Esophagus (tissue), 2 donors: ENCODE results near the gene FRMD4A. TPM values are rescaled to one million over a fixed set of nuclear protein-coding genes. Genes with fewer than 3 reads are reported as not detected.

Experiments used
- H3K27ac ChIP-seq, 2 donors: one replicate each; pipeline ENCODE4 v1.5.1; 2013; ENCODE audit warnings: low read depth in 2 of 2, mild to moderate bottlenecking in 2 of 2, inconsistent platforms in 1 of 2, low read length in 1 of 2, moderate library complexity in 1 of 2
- H3K27me3 ChIP-seq, 2 donors: one replicate each; pipeline ENCODE4 v1.6.1; 2013; ENCODE audit warnings: low read length in 2 of 2, control low read depth in 1 of 2, mild to moderate bottlenecking in 1 of 2; ENCODE audit not compliant: insufficient read depth in 2 of 2, control insufficient read depth in 1 of 2
- H3K36me3 ChIP-seq, 2 donors: one replicate each; pipeline ENCODE4 v1.6.1; 2013; ENCODE audit warnings: low read length in 1 of 2; ENCODE audit not compliant: control insufficient read depth in 2 of 2, insufficient read depth in 2 of 2
- H3K4me1 ChIP-seq, 2 donors: one replicate each; pipeline ENCODE4 v1.6.1; 2013; ENCODE audit warnings: low read length in 1 of 2; ENCODE audit not compliant: control insufficient read depth in 2 of 2, insufficient read depth in 2 of 2
- H3K4me3 ChIP-seq, 2 donors: one replicate each; pipeline ENCODE4 v1.5.1; 2013; ENCODE audit warnings: low read length in 2 of 2, mild to moderate bottlenecking in 2 of 2, low read depth in 1 of 2, moderate library complexity in 1 of 2
- H3K9me3 ChIP-seq, 2 donors: one replicate each; pipeline ENCODE4 v1.6.1; 2013; ENCODE audit warnings: mild to moderate bottlenecking in 2 of 2, low read depth in 1 of 2, low read length in 1 of 2, moderate library complexity in 1 of 2; ENCODE audit not compliant: control insufficient read depth in 2 of 2, insufficient read depth in 1 of 2
- WGBS, 2 donors: extraction: QIAGEN DNeasy Blood & Tissue Kit; methylation state at CpG; one replicate each; pipeline ENCODE4 v1.1.7; 2013; 5-methylcytosine and 5-hydroxymethylcytosine counted together
- polyA plus RNA-seq, 2 donors: library from polyadenylated mRNA; stranded (reverse); fragments of 200-250 nt; gene quantifications; one replicate each; pipeline ENCODE4 v1.2.3, GENCODE V29; 2013
- donor health status: healthy with polysubstance abuse.
- donor health status: Bipolar disorder and iron deficiency.

FRMD4A gene
- polyA plus RNA-seq, 2 donors: 9.3 to 12.6 TPM

DNA sequence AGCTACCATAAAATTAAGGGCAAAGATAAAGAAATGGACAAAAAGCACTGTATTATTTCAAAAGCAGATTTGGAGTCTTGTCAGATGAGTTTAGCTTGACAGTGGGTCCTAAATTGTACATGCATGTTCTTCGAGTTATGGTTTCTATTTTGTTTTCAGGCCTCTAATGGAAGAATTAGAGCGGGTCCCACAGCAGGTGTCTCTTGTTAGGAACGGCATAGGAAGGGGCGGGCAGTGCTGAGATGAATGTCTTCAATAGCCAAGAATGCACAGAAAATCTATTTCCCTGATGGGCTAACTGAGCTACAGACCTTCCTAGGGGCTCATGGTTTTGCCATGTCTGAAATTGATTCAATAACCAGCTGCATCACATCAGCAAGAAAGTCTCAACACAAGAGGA, 304.4 kb downstream of the FRMD4A start:
- Histone ChIP-seq H3K27me3 (no peaks in the 10 kb centered on the region), H3K27ac (no peak overlapping the region), H3K9me3 (no peaks in the 10 kb centered on the region), H3K36me3 (no peaks in the 10 kb centered on the region), H3K4me3 (no peak overlapping the region), H3K4me1 (no peaks in the 10 kb centered on the region)
- 88% methylated on average over 4 of the region's 4 CpGs for WGBS, 2 donors

DNA sequence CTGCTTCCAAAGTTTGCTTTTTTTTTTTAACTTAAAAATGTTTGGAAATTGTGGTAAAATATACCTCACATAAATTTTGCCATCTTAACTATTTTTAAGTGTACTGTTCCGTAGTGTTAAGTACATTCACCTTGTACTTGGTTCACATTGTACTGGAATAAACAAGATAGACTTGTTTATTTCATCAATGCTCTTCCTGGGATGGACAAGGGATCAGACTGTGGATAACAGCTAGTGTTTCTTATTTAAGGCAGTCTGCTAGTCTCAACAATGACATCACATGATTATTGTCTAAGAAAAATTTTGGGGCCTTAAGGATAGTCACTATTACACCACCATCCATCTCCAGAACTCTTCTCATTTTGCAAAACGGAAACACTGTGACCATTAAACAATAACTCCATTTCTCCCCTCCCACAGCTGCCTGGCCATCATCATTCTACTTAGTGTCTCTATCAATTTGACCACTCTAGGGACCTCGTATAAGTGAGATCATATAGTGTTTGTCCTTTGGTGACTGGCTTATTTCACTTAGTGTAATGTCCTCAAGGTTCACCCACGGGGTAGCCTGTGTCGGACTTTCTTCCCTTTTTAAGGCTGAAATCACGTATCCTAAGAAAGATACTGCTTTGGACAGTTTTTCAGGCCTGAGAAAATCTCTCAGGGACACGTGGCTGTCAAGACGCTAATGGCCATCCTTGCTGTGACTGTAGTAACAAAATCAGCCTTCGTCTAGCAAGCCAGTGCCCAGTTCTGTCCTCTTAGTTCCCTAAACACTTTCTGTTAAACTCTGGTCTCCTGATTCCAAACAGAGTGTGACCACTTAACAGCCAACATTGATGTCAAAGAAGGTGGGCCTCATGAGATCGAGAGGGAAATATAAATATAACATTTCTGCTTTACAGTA, 305.2 kb downstream of the FRMD4A start:
- H3K4me3 ChIP-seq: no peak overlapping the region

DNA sequence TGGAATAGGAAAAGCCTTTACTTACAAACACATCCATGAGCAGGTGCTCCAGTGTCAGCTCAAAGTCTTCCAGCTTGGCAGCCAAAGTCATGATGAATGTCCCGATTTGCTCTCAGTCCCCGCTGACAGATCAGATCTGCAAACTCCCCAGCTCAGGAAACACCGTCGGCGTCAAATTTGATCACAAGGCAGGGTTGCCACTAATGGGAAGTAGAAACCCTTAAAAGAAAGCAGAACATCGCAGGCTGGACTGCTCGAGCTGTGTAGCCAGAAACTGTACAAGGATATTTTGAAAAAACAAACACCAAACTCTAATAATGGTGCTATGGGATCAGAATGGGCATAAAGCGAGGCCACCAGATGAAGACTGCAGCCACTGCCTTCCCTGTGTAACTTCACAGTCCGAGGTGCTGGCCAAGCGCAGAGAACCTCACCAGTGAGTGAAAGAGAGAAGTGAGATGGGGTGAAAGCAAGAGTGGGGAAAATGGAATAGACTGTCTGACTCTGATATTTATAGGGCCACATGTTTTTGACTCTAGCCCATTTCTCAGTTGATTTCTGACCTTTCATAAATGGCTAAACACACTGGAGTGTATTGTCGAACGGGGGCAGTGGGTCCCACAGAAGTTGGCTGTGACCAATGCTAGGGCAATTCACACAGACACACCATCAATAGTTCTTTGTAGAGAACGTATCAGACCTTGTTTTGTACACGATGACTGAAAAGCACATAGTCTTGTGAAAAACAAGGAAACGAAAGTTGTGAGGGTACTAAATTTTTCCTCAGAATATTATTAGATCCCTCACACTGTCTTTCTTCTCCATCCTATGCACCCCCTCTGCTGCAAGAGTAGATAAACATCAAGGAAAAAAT, 306.2 kb downstream of the FRMD4A start:
- WGBS, 2 donors: 80 to 83% methylated on average over 15 of the region's 15 CpGs
- H3K4me3 ChIP-seq: no peak overlapping the region

More for the DNA sequence above, 305.2 kb downstream of the FRMD4A start:
- Histone ChIP-seq H3K9me3 (no peaks in the 10 kb centered on the region), H3K4me1 (no peaks in the 10 kb centered on the region), H3K27ac (no peak overlapping the region), H3K27me3 (no peaks in the 10 kb centered on the region), H3K36me3 (no peaks in the 10 kb centered on the region)
- WGBS, 2 donors: 84 to 86% methylated on average over 10 of the region's 10 CpGs

DNA sequence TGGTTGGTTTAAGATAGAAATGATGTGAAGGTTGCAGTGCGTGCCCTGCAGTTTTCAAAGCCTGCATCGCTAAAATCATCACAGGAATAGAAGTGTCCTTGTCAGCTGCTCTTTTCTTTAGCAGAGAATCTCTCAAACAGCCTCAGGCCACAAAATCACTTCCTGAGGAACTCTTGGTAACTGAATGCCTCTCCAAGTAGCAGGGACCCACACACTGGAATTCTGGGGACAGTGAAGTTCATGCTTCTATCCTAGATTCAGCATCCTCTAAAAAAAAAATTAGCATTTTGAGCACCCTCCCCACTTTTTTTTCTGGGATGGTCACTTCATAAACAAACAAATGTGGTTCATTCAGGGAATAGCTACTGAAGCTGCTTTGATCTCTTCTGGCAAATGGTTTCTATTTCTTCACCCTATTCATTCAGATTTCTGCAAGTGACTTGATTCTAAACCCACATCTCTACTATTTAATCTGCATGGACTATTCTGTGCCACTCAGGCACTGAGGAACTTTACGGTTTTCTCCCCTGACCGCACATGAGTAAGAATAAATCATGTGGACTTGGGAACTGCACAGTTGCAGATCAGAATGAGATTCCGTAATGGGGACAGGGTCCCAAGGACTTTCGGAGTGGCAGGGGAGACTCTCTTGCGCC, 306.9 kb downstream of the FRMD4A start:
- Histone ChIP-seq H3K4me1 (no peaks in the 10 kb centered on the region), H3K27me3 (no peaks in the 10 kb centered on the region), H3K9me3 (no peaks in the 10 kb centered on the region), H3K27ac (no peak overlapping the region), H3K4me3 (no peak overlapping the region), H3K36me3 (no peaks in the 10 kb centered on the region)
- 73 to 78% methylated on average over 7 of the region's 7 CpGs for whole genome bisulfite sequencing, 2 donors

More for the DNA sequence above, 306.2 kb downstream of the FRMD4A start:
- Histone ChIP-seq H3K27ac (no peak overlapping the region), H3K27me3 (no peaks in the 10 kb centered on the region), H3K36me3 (no peaks in the 10 kb centered on the region), H3K4me1 (no peaks in the 10 kb centered on the region), H3K9me3 (no peaks in the 10 kb centered on the region)

DNA sequence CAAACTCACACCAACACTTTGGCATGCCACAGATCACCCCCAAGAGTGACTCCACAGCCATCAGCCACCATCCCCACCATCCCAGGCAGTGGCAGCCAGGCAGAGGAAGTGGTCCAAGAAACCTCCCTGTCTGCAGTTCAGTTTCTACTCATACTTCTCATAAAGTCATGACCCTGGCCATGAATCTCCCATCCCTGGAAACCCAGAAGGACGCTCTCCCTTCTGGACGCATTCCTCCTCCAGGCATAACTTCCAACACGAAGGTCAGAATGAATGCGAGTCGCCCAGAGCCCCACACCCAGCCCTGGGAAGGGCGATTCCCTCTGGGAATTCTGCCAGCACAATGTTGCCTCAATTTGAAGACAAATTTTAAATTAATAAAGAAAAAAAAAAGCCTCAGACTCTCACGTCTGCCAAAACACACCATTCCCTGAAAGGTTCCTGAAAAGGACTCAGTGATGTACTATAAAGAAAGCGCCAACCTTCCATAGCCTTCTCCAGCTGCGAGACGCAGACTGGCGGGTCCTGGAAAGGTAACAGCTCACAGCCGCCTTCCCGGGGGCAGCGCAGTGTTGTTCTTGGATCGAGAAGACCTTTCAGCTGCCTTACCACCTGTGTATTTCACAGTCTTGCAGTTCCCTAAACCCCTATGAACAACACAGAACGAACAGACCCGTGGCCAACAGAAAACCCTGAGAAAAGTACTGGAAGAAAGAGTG, 307.6 kb downstream of the FRMD4A start:
- Histone ChIP-seq H3K4me1 (no peaks in the 10 kb centered on the region), H3K4me3 (no peak overlapping the region), H3K27ac (no peak overlapping the region), H3K9me3 (no peaks in the 10 kb centered on the region), H3K36me3 (no peaks in the 10 kb centered on the region), H3K27me3 (no peaks in the 10 kb centered on the region)
- 45 to 54% methylated on average over 17 of the region's 17 CpGs for WGBS, 2 donors

DNA sequence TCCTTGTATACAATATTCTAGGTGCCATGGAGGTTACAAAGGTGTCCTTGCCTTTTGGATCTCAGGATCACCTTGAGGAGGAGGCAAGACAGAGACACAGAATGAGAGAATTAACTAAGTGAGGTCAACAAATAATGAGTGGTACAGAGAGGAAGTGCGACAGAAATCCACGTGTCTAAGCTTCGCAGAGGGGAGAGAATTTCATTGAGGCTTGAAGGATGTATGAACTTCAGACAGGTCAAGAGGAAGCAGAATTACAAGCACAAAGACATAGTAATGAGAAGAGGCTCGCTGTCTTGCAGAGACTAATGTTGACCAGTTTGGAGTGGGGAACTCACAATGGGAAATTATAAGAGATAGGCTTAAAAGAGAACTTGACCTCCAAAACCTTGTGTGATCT, 308.7 kb downstream of the FRMD4A start:
- Histone ChIP-seq H3K4me1 (no peaks in the 10 kb centered on the region), H3K9me3 (no peaks in the 10 kb centered on the region), H3K27ac (no peak overlapping the region), H3K4me3 (no peak overlapping the region), H3K36me3 (no peaks in the 10 kb centered on the region), H3K27me3 (no peaks in the 10 kb centered on the region)
- 67 to 86% methylated on average over 4 of the region's 4 CpGs for WGBS, 2 donors

DNA sequence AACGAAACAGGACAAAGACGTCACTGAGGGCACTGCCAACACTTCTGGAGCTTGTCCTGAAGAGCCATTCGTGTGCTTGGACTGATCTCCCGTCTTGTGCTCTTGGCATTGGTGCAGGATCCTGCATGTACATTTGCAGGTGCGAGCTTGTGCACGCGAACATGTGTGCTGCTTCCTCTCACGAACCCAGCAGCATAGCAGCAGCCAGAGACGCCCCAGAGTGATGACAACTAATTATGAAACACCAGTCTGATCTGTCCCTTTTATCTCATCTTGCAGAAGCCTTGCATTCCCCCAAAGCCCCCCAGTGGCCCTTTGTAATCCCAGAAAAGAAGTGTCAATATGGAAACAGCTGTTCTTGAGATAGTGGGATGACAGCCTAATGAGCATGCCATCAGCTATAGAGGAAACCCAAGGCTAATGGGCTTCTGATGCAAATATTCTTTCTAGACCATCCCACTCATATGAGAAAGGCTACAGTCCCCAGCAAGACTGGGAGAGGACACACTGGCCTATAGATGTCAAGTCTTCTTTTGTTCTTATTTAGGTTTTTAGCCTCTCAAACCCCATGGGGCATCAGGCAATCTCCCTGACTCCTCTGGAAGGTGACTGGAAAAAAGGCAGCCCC, 310.6 kb downstream of the FRMD4A start:
- Histone ChIP-seq H3K36me3 (no peaks in the 10 kb centered on the region), H3K27ac (no peak overlapping the region), H3K9me3 (no peaks in the 10 kb centered on the region), H3K27me3 (no peaks in the 10 kb centered on the region), H3K4me1 (no peaks in the 10 kb centered on the region), H3K4me3 (no peak overlapping the region)
- 66 to 68% methylated on average over 9 of the region's 9 CpGs for WGBS, 2 donors

DNA sequence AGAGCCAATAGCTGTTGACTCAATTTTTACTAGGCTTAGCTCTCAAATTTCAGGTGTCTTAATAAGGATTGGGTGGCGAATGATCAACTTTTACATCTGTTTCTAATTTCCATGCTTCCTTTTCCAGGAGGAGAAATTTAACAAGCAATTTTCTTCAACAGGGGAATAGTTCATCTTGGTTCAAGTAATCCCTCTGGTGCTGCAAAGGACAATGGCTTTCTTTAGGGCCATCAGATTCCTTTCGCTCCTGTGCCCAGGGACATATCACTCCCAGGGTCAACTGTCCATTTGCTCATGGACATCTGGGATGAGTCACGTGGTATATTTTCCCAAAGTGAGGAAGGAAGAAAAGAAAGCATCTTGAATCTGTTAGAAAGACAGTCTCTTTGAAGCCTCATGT, 313.3 kb downstream of the FRMD4A start:
- Histone ChIP-seq H3K4me1 (no peaks in the 10 kb centered on the region), H3K9me3 (no peaks in the 10 kb centered on the region), H3K4me3 (no peak overlapping the region), H3K27ac (no peak overlapping the region), H3K27me3 (no peaks in the 10 kb centered on the region), H3K36me3 (no peaks in the 10 kb centered on the region)
- WGBS, 2 donors: 57 to 61% methylated on average over 3 of the region's 3 CpGs
